ENCODE measurements around the gene CCL4.
"Not testable (repeated sequence)": the region's sequence is repeated elsewhere in the genome, so short reads cannot be mapped to it uniquely, and the experiment has no call there.

CCL4 gene

GRCh38 chr17:36104246-36104645 is 619 bp downstream of the CCL4 start:
- not testable (repeated sequence) for H3K4me3 ChIP-seq (ENCODE audit: insufficient read depth, low read depth, low read length); H3K9me3 ChIP-seq (ENCODE audit: control insufficient read depth, low read length); H3K36me3 ChIP-seq (ENCODE audit: control insufficient read depth, insufficient read depth, low read length); H3K4me1 ChIP-seq (ENCODE audit: control insufficient read depth, insufficient read depth, low read length); H3K27me3 ChIP-seq (ENCODE audit: control insufficient read depth, insufficient read depth, low read length, poor library complexity, severe bottlenecking); H3K27ac ChIP-seq (ENCODE audit: insufficient read depth, low read depth, low read length, poor library complexity, severe bottlenecking)
- WGBS, 2 experiments, result 57 to 81% methylated on average over 1 to 5 of the region's 7 CpGs

- no peaks in the 10 kb centered on the region for H3K36me3 ChIP-seq (ENCODE audit: control insufficient read depth, insufficient read depth, low read length)
- no peak overlapping the region for H3K27ac ChIP-seq (ENCODE audit: insufficient read depth, low read depth, low read length, poor library complexity, severe bottlenecking)
- WGBS, 2 experiments, result 83 to 89% methylated on average over 4 of the region's 4 CpGs
- no peaks in the 10 kb centered on the region for H3K27me3 ChIP-seq (ENCODE audit: control insufficient read depth, insufficient read depth, low read length, poor library complexity, severe bottlenecking)
- no peaks in the 10 kb centered on the region for H3K9me3 ChIP-seq (ENCODE audit: control insufficient read depth, low read length)
- H3K4me1 ChIP-seq (ENCODE audit: control insufficient read depth, insufficient read depth, low read length), result no peaks in the 10 kb centered on the region
- H3K4me3 ChIP-seq (ENCODE audit: insufficient read depth, low read depth, low read length), result no peak overlapping the region
Observed at GRCh38 chr17:36104701-36105181, 1.1 kb downstream of the CCL4 start.

- Histone ChIP-seq H3K4me3 (ENCODE audit: insufficient read depth, low read depth, low read length) (no peak overlapping the region), H3K27me3 (ENCODE audit: control insufficient read depth, insufficient read depth, low read length, poor library complexity, severe bottlenecking) (no peaks in the 10 kb centered on the region), H3K27ac (ENCODE audit: insufficient read depth, low read depth, low read length, poor library complexity, severe bottlenecking) (no peak overlapping the region), H3K9me3 (ENCODE audit: control insufficient read depth, low read length) (no peaks in the 10 kb centered on the region), H3K36me3 (ENCODE audit: control insufficient read depth, insufficient read depth, low read length) (no peaks in the 10 kb centered on the region), H3K4me1 (ENCODE audit: control insufficient read depth, insufficient read depth, low read length) (no peaks in the 10 kb centered on the region)
- 92 to 94% methylated on average over 3 to 5 of the region's 5 CpGs for whole genome bisulfite sequencing, 2 experiments
Observed at GRCh38 chr17:36105781-36106492, 2.3 kb downstream of the CCL4 start.

GRCh38 chr17:36106493-36106835 is 2.8 kb downstream of the CCL4 start:
- H3K36me3 ChIP-seq (ENCODE audit: control insufficient read depth, insufficient read depth, low read length), result no peaks in the 10 kb centered on the region
- H3K9me3 ChIP-seq (ENCODE audit: control insufficient read depth, low read length), result no peaks in the 10 kb centered on the region
- H3K4me1 ChIP-seq (ENCODE audit: control insufficient read depth, insufficient read depth, low read length), result no peaks in the 10 kb centered on the region
- WGBS, 2 experiments, result 92 to 95% methylated on average over 6 of the region's 6 CpGs
- H3K27me3 ChIP-seq (ENCODE audit: control insufficient read depth, insufficient read depth, low read length, poor library complexity, severe bottlenecking), result no peaks in the 10 kb centered on the region
- no peak overlapping the region for H3K4me3 ChIP-seq (ENCODE audit: insufficient read depth, low read depth, low read length)
- no peak overlapping the region for H3K27ac ChIP-seq (ENCODE audit: insufficient read depth, low read depth, low read length, poor library complexity, severe bottlenecking)

- Histone ChIP-seq H3K27me3 (ENCODE audit: control insufficient read depth, insufficient read depth, low read length, poor library complexity, severe bottlenecking) (no peaks in the 10 kb centered on the region), H3K9me3 (ENCODE audit: control insufficient read depth, low read length) (no peaks in the 10 kb centered on the region), H3K4me1 (ENCODE audit: control insufficient read depth, insufficient read depth, low read length) (no peaks in the 10 kb centered on the region), H3K27ac (ENCODE audit: insufficient read depth, low read depth, low read length, poor library complexity, severe bottlenecking) (no peak overlapping the region), H3K4me3 (ENCODE audit: insufficient read depth, low read depth, low read length) (no peak overlapping the region), H3K36me3 (ENCODE audit: control insufficient read depth, insufficient read depth, low read length) (no peaks in the 10 kb centered on the region)
- 97% methylated on average over 3 of the region's 3 CpGs; no CpG with 5 or more reads in 1 of the 2 experiments for WGBS, 2 experiments
Observed at GRCh38 chr17:36107660-36108059, 4.0 kb downstream of the CCL4 start.

GRCh38 chr17:36108265-36108664 is 4.6 kb downstream of the CCL4 start:
- H3K27me3 ChIP-seq (ENCODE audit: control insufficient read depth, insufficient read depth, low read length, poor library complexity, severe bottlenecking); H3K9me3 ChIP-seq (ENCODE audit: control insufficient read depth, low read length); H3K36me3 ChIP-seq (ENCODE audit: control insufficient read depth, insufficient read depth, low read length); H3K4me1 ChIP-seq (ENCODE audit: control insufficient read depth, insufficient read depth, low read length); H3K4me3 ChIP-seq (ENCODE audit: insufficient read depth, low read depth, low read length); H3K27ac ChIP-seq (ENCODE audit: insufficient read depth, low read depth, low read length, poor library complexity, severe bottlenecking): not testable (repeated sequence)
- WGBS, 2 experiments, result 90 to 92% methylated on average over 5 of the region's 5 CpGs

GRCh38 chr17:36111068-36111490 is 7.5 kb downstream of the CCL4 start:
- Histone ChIP-seq H3K9me3 (ENCODE audit: control insufficient read depth, low read length) (no peaks in the 10 kb centered on the region), H3K27me3 (ENCODE audit: control insufficient read depth, insufficient read depth, low read length, poor library complexity, severe bottlenecking) (no peaks in the 10 kb centered on the region), H3K27ac (ENCODE audit: insufficient read depth, low read depth, low read length, poor library complexity, severe bottlenecking) (no peak overlapping the region), H3K4me3 (ENCODE audit: insufficient read depth, low read depth, low read length) (no peak overlapping the region), H3K4me1 (ENCODE audit: control insufficient read depth, insufficient read depth, low read length) (no peaks in the 10 kb centered on the region), H3K36me3 (ENCODE audit: control insufficient read depth, insufficient read depth, low read length) (no peaks in the 10 kb centered on the region)
- WGBS, 2 experiments, result 93 to 97% methylated on average over 4 of the region's 4 CpGs

GRCh38 chr17:36112572-36112971 is 8.9 kb downstream of the CCL4 start:
- H3K4me1 ChIP-seq (ENCODE audit: control insufficient read depth, insufficient read depth, low read length), result no peaks in the 10 kb centered on the region
- no peak overlapping the region for H3K4me3 ChIP-seq (ENCODE audit: insufficient read depth, low read depth, low read length)
- H3K27me3 ChIP-seq (ENCODE audit: control insufficient read depth, insufficient read depth, low read length, poor library complexity, severe bottlenecking), result no peaks in the 10 kb centered on the region
- no peaks in the 10 kb centered on the region for H3K9me3 ChIP-seq (ENCODE audit: control insufficient read depth, low read length)
- H3K27ac ChIP-seq (ENCODE audit: insufficient read depth, low read depth, low read length, poor library complexity, severe bottlenecking), result no peak overlapping the region
- H3K36me3 ChIP-seq (ENCODE audit: control insufficient read depth, insufficient read depth, low read length), result no peaks in the 10 kb centered on the region

- WGBS, 2 experiments, result 87 to 100% methylated on average over 1 of the region's 1 CpG
Observed at GRCh38 chr17:36113131-36113530, 9.5 kb downstream of the CCL4 start.

GRCh38 chr17:36114971-36115648 is 11.5 kb downstream of the CCL4 start:
- 92 to 94% methylated on average over 4 of the region's 5 CpGs for WGBS, 2 experiments
- not testable (repeated sequence) for H3K36me3 ChIP-seq (ENCODE audit: control insufficient read depth, insufficient read depth, low read length); H3K9me3 ChIP-seq (ENCODE audit: control insufficient read depth, low read length); H3K27ac ChIP-seq (ENCODE audit: insufficient read depth, low read depth, low read length, poor library complexity, severe bottlenecking); H3K27me3 ChIP-seq (ENCODE audit: control insufficient read depth, insufficient read depth, low read length, poor library complexity, severe bottlenecking); H3K4me3 ChIP-seq (ENCODE audit: insufficient read depth, low read depth, low read length); H3K4me1 ChIP-seq (ENCODE audit: control insufficient read depth, insufficient read depth, low read length)

More at GRCh38 chr17:36113131-36113530, 9.5 kb downstream of the CCL4 start:
- H3K36me3 ChIP-seq (ENCODE audit: control insufficient read depth, insufficient read depth, low read length); H3K27ac ChIP-seq (ENCODE audit: insufficient read depth, low read depth, low read length, poor library complexity, severe bottlenecking); H3K9me3 ChIP-seq (ENCODE audit: control insufficient read depth, low read length); H3K4me1 ChIP-seq (ENCODE audit: control insufficient read depth, insufficient read depth, low read length); H3K27me3 ChIP-seq (ENCODE audit: control insufficient read depth, insufficient read depth, low read length, poor library complexity, severe bottlenecking); H3K4me3 ChIP-seq (ENCODE audit: insufficient read depth, low read depth, low read length): not testable (repeated sequence)
